HepG2 (cell line): ENCODE results near the gene BBC3. TPM values are rescaled to one million over a fixed set of nuclear protein-coding genes. Genes with fewer than 3 reads are reported as not detected.

ENCODE experiments used
- BATF2 ChIP-seq: sonication (generic); formaldehyde crosslinking; IDR thresholded peaks from 2 replicates; pipeline ENCODE4 v1.8.0; 2022; ENCODE audit warnings: mild to moderate bottlenecking, missing genetic modification reagents, moderate library complexity
- BHLHE40 ChIP-seq: IDR thresholded peaks from 2 replicates; pipeline ENCODE4 v1.6.1; 2011; ENCODE audit warnings: low read length, improper control_type of control experiment
- CTCF ChIP-seq: sonication (generic); formaldehyde crosslinking; IDR thresholded peaks from 2 replicates; pipeline ENCODE4 v1.5.0; 2020; ENCODE audit warnings: mild to moderate bottlenecking, missing genetic modification reagents, moderate library complexity
- GZF1 ChIP-seq: sonication (generic); formaldehyde crosslinking; IDR thresholded peaks from 2 replicates; pipeline ENCODE4 v1.5.1; 2020; ENCODE audit warnings: mild to moderate bottlenecking, missing genetic modification reagents
- HNF4G ChIP-seq, 2 experiments: sonication (generic) in 1 of 2; formaldehyde crosslinking in 1 of 2; IDR thresholded peaks; 2 replicates each; pipeline versions ENCODE4 v1.4.0 to v1.6.1; 2011 to 2020; ENCODE audit warnings: borderline replicate concordance in 2 of 2, low read depth in 2 of 2, mild to moderate bottlenecking in 2 of 2, low read length in 1 of 2, missing genetic modification reagents in 1 of 2, moderate library complexity in 1 of 2
- HNRNPL ChIP-seq: fragments of 200-400 bp; formaldehyde crosslinking; IDR thresholded peaks from 2 replicates; pipeline ENCODE4 v1.6.1; 2017; ENCODE audit warnings: mild to moderate bottlenecking, low read depth, low read length
- KLF11 ChIP-seq: IDR thresholded peaks from 2 replicates; pipeline ENCODE4 v1.6.1; 2016; ENCODE audit warnings: missing compliant biosample characterization
- MED8 ChIP-seq: sonication (generic); formaldehyde crosslinking; IDR thresholded peaks from 2 replicates; pipeline ENCODE4 v1.8.1; 2023; ENCODE audit warnings: mild to moderate bottlenecking, missing genetic modification reagents; ENCODE audit not compliant: insufficient replicate concordance
- NCOR1 ChIP-seq: fragments of 200-600 bp; sonication (generic); IDR thresholded peaks from 2 replicates; pipeline ENCODE4 v1.7.0; 2017; ENCODE audit warnings: antibody characterized with exemption, low read length, borderline replicate concordance
- ONECUT2 ChIP-seq: sonication (generic); formaldehyde crosslinking; IDR thresholded peaks from 2 replicates; pipeline ENCODE4 v1.4.0; 2020; ENCODE audit warnings: missing genetic modification reagents
- REXO4 ChIP-seq: sonication (generic); formaldehyde crosslinking; IDR thresholded peaks from 2 replicates; pipeline ENCODE4 v1.8.0; 2022; ENCODE audit warnings: missing genetic modification reagents, mild to moderate bottlenecking, borderline replicate concordance
- RFXANK ChIP-seq: IDR thresholded peaks from 2 replicates; pipeline ENCODE4 v1.6.1; 2016
- RFXAP ChIP-seq: sonication (generic); formaldehyde crosslinking; IDR thresholded peaks from 2 replicates; pipeline ENCODE4 v1.4.0; 2020; ENCODE audit warnings: missing genetic modification reagents, borderline replicate concordance
- TEAD3 ChIP-seq: optimal IDR thresholded peaks from 2 replicates; pipeline ENCODE3; 2016; ENCODE audit warnings: borderline replicate concordance
- ZBTB3 ChIP-seq: sonication (generic); formaldehyde crosslinking; IDR thresholded peaks from 2 replicates; pipeline ENCODE4 v1.4.0; 2020; ENCODE audit warnings: low read depth, mild to moderate bottlenecking, moderate library complexity, missing genetic modification reagents, borderline replicate concordance
- ZFP36L1 ChIP-seq: sonication (generic); formaldehyde crosslinking; IDR thresholded peaks from 2 replicates; pipeline ENCODE4 v1.8.0; 2022; ENCODE audit warnings: mild to moderate bottlenecking, missing genetic modification reagents, moderate library complexity
- ZFP36L2 ChIP-seq: sonication (generic); formaldehyde crosslinking; IDR thresholded peaks from 2 replicates; pipeline ENCODE4 v1.4.0; 2020; ENCODE audit warnings: missing genetic modification reagents
- ZNF124 ChIP-seq: sonication (generic); formaldehyde crosslinking; IDR thresholded peaks from 2 replicates; pipeline ENCODE4 v1.4.0; 2020; ENCODE audit warnings: missing genetic modification reagents
- ZNF501 ChIP-seq: sonication (generic); formaldehyde crosslinking; IDR thresholded peaks from 2 replicates; pipeline ENCODE4 v1.5.1; 2020; ENCODE audit warnings: mild to moderate bottlenecking, moderate library complexity, missing genetic modification reagents
- ZSCAN12 ChIP-seq: sonication (generic); formaldehyde crosslinking; IDR thresholded peaks from 2 replicates; pipeline ENCODE4 v1.9.0; 2021; ENCODE audit warnings: mild to moderate bottlenecking, missing genetic modification reagents
- polyA plus RNA-seq, 8 experiments: library from polyadenylated mRNA; depleted of rRNA in 3 of 8; stranded (reverse) in 7 of 8; unstranded in 1 of 8; fragments of >200 nt; fragmentation: Illumina TruSeq in 4 of 8; extraction: Trizol in 4 of 8; gene quantifications; 2 replicates each; pipeline versions ENCODE4 v1.2.1 to v1.2.3, GENCODE V29; 2011 to 2016; ENCODE audit warnings: low read depth in 4 of 8, missing spikeins in 1 of 8, mixed read lengths in 1 of 8; ENCODE audit not compliant: insufficient read depth in 1 of 8
- total RNA-seq, 5 experiments: library from RNA; depleted of rRNA; stranded (reverse); fragments of >200 nt; fragmentation: Illumina TruSeq; extraction: Trizol; gene quantifications; 2 replicates each; pipeline ENCODE4 v1.2.3, GENCODE V29; 2016; ENCODE audit warnings: low read depth in 1 of 5
- TF ChIP-seq, protein P1 (sequence below): sonication (generic); formaldehyde crosslinking; IDR thresholded peaks from 2 replicates; pipeline ENCODE4 v1.4.0; 2020; ENCODE audit warnings: missing genetic modification reagents
- TF ChIP-seq, protein P2 (sequence below): sonication (generic); formaldehyde crosslinking; IDR thresholded peaks from 2 replicates; pipeline ENCODE4 v1.4.0; 2020; ENCODE audit warnings: missing genetic modification reagents

Gene BBC3
- total and polyA plus RNA-seq, 2 of the 13 experiments (the other 11 are each of a cell fraction or from before 2014, with no cell fraction given): 6.1 to 8.8 TPM

DNA sequence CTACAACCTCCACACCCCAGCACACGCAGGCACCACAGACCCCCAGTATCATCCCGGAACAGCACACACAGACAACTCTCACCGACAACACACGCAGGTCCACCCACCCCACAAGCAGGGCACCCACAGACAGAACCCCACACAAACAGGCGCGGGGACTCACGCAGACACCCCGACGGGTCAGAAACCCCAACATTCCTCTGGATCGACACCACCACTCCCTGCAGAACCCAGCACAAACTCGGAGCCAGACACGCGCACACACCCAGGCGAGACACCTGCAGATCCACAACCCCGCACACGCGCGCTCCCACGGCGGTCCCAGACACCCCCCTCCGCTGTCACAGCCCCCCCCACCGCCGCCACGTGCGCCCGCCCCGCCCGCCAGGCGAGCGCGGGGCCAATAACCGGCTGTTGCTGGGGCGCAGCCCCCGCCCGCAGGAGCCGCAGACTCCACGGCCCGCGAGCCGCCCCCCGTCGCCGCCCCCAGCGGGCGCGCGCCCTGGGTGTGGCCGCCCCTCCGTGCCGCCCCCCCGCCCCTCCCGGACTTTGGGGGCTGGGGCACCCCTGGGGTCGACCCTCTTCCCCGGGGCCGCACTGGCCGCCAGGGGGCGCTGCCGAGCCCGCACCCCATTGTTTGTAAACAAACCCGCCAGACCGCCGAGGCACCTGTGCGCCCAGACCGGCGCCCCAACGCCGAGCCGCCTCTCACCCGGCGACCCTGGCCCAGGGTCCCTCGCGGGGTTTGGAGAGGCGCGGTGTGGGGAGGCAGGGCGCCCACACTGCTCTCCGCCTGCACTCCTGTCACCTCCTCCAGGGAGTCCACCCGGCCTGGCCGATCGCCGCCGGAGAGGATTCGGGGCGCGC lies 712 bp downstream of the BBC3 start (continued):
- no peak for TF ChIP-seq ZNF124 (CRISPR knock-in tag)
- peak; percentile 1; the same call in 1 of the 2 replicates for TF ChIP-seq ZNF501
- no peak for TF ChIP-seq ONECUT2 (CRISPR knock-in tag)
- no peak for TF ChIP-seq TEAD3 (CRISPR knock-in tag)
- no peak for TF ChIP-seq ZFP36L2 (CRISPR knock-in tag)
- TF ChIP-seq RFXAP: peak; percentile 89
- TF ChIP-seq BATF2: no peak
- TF ChIP-seq ZBTB3 (CRISPR knock-in tag): no peak
- TF ChIP-seq, protein P1, sequence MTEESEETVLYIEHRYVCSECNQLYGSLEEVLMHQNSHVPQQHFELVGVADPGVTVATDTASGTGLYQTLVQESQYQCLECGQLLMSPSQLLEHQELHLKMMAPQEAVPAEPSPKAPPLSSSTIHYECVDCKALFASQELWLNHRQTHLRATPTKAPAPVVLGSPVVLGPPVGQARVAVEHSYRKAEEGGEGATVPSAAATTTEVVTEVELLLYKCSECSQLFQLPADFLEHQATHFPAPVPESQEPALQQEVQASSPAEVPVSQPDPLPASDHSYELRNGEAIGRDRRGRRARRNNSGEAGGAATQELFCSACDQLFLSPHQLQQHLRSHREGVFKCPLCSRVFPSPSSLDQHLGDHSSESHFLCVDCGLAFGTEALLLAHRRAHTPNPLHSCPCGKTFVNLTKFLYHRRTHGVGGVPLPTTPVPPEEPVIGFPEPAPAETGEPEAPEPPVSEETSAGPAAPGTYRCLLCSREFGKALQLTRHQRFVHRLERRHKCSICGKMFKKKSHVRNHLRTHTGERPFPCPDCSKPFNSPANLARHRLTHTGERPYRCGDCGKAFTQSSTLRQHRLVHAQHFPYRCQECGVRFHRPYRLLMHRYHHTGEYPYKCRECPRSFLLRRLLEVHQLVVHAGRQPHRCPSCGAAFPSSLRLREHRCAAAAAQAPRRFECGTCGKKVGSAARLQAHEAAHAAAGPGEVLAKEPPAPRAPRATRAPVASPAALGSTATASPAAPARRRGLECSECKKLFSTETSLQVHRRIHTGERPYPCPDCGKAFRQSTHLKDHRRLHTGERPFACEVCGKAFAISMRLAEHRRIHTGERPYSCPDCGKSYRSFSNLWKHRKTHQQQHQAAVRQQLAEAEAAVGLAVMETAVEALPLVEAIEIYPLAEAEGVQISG (CRISPR knock-in tag): 0 out of 2 replicates have a peak, but pooled peaks have one; percentile 33
- peak; percentile 76 for TF ChIP-seq CTCF (CRISPR knock-in tag)
- no peak for TF ChIP-seq GZF1
- TF ChIP-seq BHLHE40: 0 out of 2 replicates have a peak, but pooled peaks have one; percentile 30
- TF ChIP-seq NCOR1: peak; percentile 18; the same call in 1 of the 2 replicates
- TF ChIP-seq REXO4: no peak
- TF ChIP-seq HNF4G (IDR thresholded peaks at IDR 0.05; ENCODE audit: borderline replicate concordance, low read depth, low read length): no peak
- TF ChIP-seq HNF4G (CRISPR knock-in tag; IDR thresholded peaks at IDR 0.05; ENCODE audit: borderline replicate concordance, low read depth): no peak
- no peak for TF ChIP-seq ZFP36L1
- TF ChIP-seq HNRNPL: 0 out of 2 replicates have a peak, but pooled peaks have one; percentile 26
- TF ChIP-seq KLF11: no peak
- TF ChIP-seq RFXANK: no peak
- TF ChIP-seq, protein P2, sequence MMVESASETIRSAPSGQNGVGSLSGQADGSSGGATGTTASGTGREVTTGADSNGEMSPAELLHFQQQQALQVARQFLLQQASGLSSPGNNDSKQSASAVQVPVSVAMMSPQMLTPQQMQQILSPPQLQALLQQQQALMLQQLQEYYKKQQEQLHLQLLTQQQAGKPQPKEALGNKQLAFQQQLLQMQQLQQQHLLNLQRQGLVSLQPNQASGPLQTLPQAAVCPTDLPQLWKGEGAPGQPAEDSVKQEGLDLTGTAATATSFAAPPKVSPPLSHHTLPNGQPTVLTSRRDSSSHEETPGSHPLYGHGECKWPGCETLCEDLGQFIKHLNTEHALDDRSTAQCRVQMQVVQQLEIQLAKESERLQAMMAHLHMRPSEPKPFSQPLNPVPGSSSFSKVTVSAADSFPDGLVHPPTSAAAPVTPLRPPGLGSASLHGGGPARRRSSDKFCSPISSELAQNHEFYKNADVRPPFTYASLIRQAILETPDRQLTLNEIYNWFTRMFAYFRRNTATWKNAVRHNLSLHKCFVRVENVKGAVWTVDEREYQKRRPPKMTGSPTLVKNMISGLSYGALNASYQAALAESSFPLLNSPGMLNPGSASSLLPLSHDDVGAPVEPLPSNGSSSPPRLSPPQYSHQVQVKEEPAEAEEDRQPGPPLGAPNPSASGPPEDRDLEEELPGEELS (CRISPR knock-in tag): peak; percentile 67; the same call in 1 of the 2 replicates
- TF ChIP-seq ZSCAN12 (CRISPR knock-in tag): no peak
- no peak for TF ChIP-seq MED8 (CRISPR knock-in tag)
